Measurements from ENCODE around the gene CMTM7.

CMTM7 gene

GRCh38 chr3:32391643-32392535 lies at the start of gene CMTM7:
CMTM7 (plus strand) TSS chr3:32391853; CDS start chr3:32391907, 54 bp downstream.
- H3K4me3 ChIP-seq (replicated peaks; ENCODE audit: low read depth, low read length) = peak within 1 kb of the TSS; percentile 73
- DNase-seq (ENCODE audit: extremely low read depth, low read depth) = no peak
- no peak for TF ChIP-seq CTCF (IDR thresholded peaks at IDR 0.05; ENCODE audit: low read depth, low read length, missing control alignments)

- no peak for DNase-seq (ENCODE audit: extremely low read depth, low read depth)
- no peak overlapping the region for H3K4me3 ChIP-seq (replicated peaks; ENCODE audit: low read depth, low read length)
- TF ChIP-seq CTCF (IDR thresholded peaks at IDR 0.05; ENCODE audit: low read depth, low read length, missing control alignments) = no peak
Measured at GRCh38 chr3:32347343-32348125, 44.1 kb upstream of the CMTM7 start.

- no peak for TF ChIP-seq CTCF (IDR thresholded peaks at IDR 0.05; ENCODE audit: low read depth, low read length, missing control alignments)
- no peak overlapping the region for H3K4me3 ChIP-seq (replicated peaks; ENCODE audit: low read depth, low read length)
- DNase-seq (ENCODE audit: extremely low read depth, low read depth) = no peak
Measured at GRCh38 chr3:32349184-32349583, 42.5 kb upstream of the CMTM7 start.

GRCh38 chr3:32352563-32352962 lies 39.1 kb upstream of the CMTM7 start:
- no peak overlapping the region for H3K4me3 ChIP-seq (replicated peaks; ENCODE audit: low read depth, low read length)
- DNase-seq (ENCODE audit: extremely low read depth, low read depth) = no peak
- no peak for TF ChIP-seq CTCF (IDR thresholded peaks at IDR 0.05; ENCODE audit: low read depth, low read length, missing control alignments)

GRCh38 chr3:32353351-32353750 lies 38.3 kb upstream of the CMTM7 start:
- no peak overlapping the region for H3K4me3 ChIP-seq (replicated peaks; ENCODE audit: low read depth, low read length)
- no peak for TF ChIP-seq CTCF (IDR thresholded peaks at IDR 0.05; ENCODE audit: low read depth, low read length, missing control alignments)
- DNase-seq (ENCODE audit: extremely low read depth, low read depth) = no peak

GRCh38 chr3:32354362-32354778 lies 37.3 kb upstream of the CMTM7 start:
- TF ChIP-seq CTCF (IDR thresholded peaks at IDR 0.05; ENCODE audit: low read depth, low read length, missing control alignments) = no peak
- no peak overlapping the region for H3K4me3 ChIP-seq (replicated peaks; ENCODE audit: low read depth, low read length)
- no peak for DNase-seq (ENCODE audit: extremely low read depth, low read depth)

All from HFF-Myc (cell line).